Progenitor cell of endocrine pancreas (in vitro differentiated cells): ENCODE data around the gene CDKN2B-AS1. TPM values are rescaled to one million over a fixed set of nuclear protein-coding genes. Genes with fewer than 3 reads are reported as not detected.
A peak's percentile ranks its signal among the peaks of the same experiment; 100 is the strongest.

Experiments
- DNase-seq: peaks from one replicate; pipeline ENCODE4 v3.0.0; 2021; ENCODE audit warnings: low spot score; ENCODE audit not compliant: unreplicated experiment
- H3K27ac Mint-ChIP-seq: 2 replicates; pipeline ENCODE4 v1.8.0; 2021; ENCODE audit warnings: mild to moderate bottlenecking, moderate library complexity, mixed read lengths
- H3K27me3 Mint-ChIP-seq: 2 replicates; pipeline ENCODE4 v1.8.0; 2021; ENCODE audit warnings: mixed read lengths
- H3K36me3 Mint-ChIP-seq: 2 replicates; pipeline ENCODE4 v1.8.0; 2022; ENCODE audit warnings: mixed read lengths; ENCODE audit not compliant: insufficient read depth
- H3K4me1 Mint-ChIP-seq: 2 replicates; pipeline ENCODE4 v1.8.0; 2021; ENCODE audit warnings: low read depth, mixed read lengths
- H3K4me3 Mint-ChIP-seq: 2 replicates; pipeline ENCODE4 v1.8.0; 2021; ENCODE audit warnings: low read depth, mild to moderate bottlenecking, moderate library complexity, mixed read lengths
- H3K9me3 Mint-ChIP-seq: 2 replicates; pipeline ENCODE4 v1.8.0; 2021; ENCODE audit warnings: low read depth, mixed read lengths
- CTCF ChIP-seq: fragments of 200-600 bp; sonication (generic); IDR thresholded peaks from one replicate; pipeline ENCODE4 v1.5.0; 2021; ENCODE audit warnings: antibody characterized with exemption, mild to moderate bottlenecking; ENCODE audit not compliant: unreplicated experiment
- total RNA-seq: library from RNA; stranded (reverse); gene quantifications from 2 replicates; pipeline ENCODE4 v1.2.1, GENCODE V29; 2021

Gene CDKN2B-AS1
- total RNA-seq, 1 donor from 2014 or later = not detected

GRCh38 chr9:22097707-22098106 is 103.1 kb downstream of the CDKN2B-AS1 start:
- Mint-ChIP-seq H3K27me3 (no peaks in the 10 kb centered on the region), H3K36me3 (no peaks in the 10 kb centered on the region), H3K9me3 (peaks cover 2% of the 10 kb centered on the region), H3K4me3 (no peak overlapping the region), H3K27ac (peak overlapping the region; percentile 86), H3K4me1 (peaks cover 18% of the 10 kb centered on the region)
- TF ChIP-seq CTCF = no peak
- DNase-seq = no peak

- peaks cover 20% of the 10 kb centered on the region for H3K4me1 Mint-ChIP-seq
- DNase-seq = no peak
- H3K36me3 Mint-ChIP-seq = no peaks in the 10 kb centered on the region
- H3K27me3 Mint-ChIP-seq = no peaks in the 10 kb centered on the region
- peaks cover under 1% of the 10 kb centered on the region for H3K9me3 Mint-ChIP-seq
- TF ChIP-seq CTCF = no peak
- no peak overlapping the region for H3K27ac Mint-ChIP-seq
- no peak overlapping the region for H3K4me3 Mint-ChIP-seq
Measured at GRCh38 chr9:22098643-22099332, 104.2 kb downstream of the CDKN2B-AS1 start.

DNA sequence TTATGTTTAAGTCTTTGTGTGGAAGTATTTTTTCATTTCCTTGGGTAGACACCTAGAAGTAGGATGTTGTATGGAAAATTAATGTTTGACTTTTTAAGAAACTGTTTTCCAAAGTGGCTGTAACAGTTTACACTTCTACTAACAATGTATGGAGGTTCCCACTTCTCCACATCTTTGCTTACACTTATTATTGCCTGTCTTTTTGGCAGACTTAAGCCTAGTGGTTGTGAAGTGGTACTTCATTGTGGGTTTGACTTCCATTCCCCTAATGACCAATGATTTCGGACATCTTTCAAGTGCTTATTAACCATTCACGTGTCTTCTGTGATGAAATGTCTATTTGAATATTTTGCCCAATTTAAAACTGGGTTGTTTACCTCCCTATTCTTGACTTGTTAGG is 106.0 kb downstream of the CDKN2B-AS1 start:
- no peak for DNase-seq
- TF ChIP-seq CTCF = peak; percentile 41
- Mint-ChIP-seq H3K4me3 (no peak overlapping the region), H3K27ac (no peak overlapping the region), H3K36me3 (no peaks in the 10 kb centered on the region), H3K27me3 (no peaks in the 10 kb centered on the region), H3K4me1 (peaks cover 24% of the 10 kb centered on the region), H3K9me3 (no peaks in the 10 kb centered on the region)

DNA sequence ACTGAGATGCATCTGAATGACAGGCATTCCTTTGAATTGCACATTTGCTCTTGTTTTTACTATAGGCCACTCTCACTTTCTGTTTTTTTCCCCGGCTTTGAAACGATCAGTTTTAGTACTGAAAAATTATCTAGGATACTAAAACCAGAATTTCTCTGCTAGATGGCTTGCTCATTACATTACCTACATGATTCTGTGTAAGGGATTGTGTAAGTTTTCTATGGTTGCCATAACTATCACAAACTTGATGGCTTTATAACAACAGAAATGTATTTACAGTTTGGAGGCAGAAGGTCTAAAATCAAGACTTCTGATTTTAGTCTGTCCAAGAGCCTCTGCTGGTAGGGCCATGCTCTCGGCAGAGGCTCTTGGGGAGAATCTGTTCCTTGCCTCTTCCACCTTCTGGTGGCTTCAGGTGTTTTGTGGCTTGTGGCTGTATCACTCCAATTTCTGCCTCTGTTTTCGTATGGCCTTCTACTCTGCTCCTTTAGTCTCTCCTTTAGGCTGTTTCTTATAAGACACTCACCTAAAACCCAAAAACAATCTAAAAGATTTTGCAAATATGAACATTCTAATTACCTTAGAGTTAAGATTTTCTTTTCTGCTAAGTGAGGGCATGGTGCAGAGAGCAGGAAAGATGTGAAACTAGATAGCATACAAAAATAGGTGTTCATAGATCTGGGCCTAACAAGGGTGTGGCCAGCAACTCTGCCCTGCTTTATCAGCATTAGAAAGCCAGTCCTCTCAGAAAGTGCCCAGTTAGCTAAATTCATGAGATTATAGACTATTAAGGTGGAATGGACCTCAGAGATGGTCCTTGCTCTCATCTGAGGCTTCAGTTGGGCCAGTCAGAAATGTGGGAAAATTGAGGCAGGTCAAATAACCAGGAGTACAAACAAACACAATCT is 107.8 kb downstream of the CDKN2B-AS1 start:
- no peak overlapping the region for H3K4me3 Mint-ChIP-seq
- H3K4me1 Mint-ChIP-seq = peaks cover 19% of the 10 kb centered on the region
- no peaks in the 10 kb centered on the region for H3K27me3 Mint-ChIP-seq
- H3K27ac Mint-ChIP-seq = no peak overlapping the region
- TF ChIP-seq CTCF = no peak
- H3K9me3 Mint-ChIP-seq = no peaks in the 10 kb centered on the region
- DNase-seq = no peak
- H3K36me3 Mint-ChIP-seq = no peaks in the 10 kb centered on the region

- TF ChIP-seq CTCF = no peak
- no peaks in the 10 kb centered on the region for H3K36me3 Mint-ChIP-seq
- H3K4me3 Mint-ChIP-seq = no peak overlapping the region
- DNase-seq = no peak
- no peak overlapping the region for H3K27ac Mint-ChIP-seq
- H3K4me1 Mint-ChIP-seq = peaks cover 22% of the 10 kb centered on the region
- peaks cover 5% of the 10 kb centered on the region for H3K9me3 Mint-ChIP-seq
- H3K27me3 Mint-ChIP-seq = no peaks in the 10 kb centered on the region
Measured at GRCh38 chr9:22103685-22104575, 109.3 kb downstream of the CDKN2B-AS1 start.
